ENCODE results near the gene MAP3K13.

DNA sequence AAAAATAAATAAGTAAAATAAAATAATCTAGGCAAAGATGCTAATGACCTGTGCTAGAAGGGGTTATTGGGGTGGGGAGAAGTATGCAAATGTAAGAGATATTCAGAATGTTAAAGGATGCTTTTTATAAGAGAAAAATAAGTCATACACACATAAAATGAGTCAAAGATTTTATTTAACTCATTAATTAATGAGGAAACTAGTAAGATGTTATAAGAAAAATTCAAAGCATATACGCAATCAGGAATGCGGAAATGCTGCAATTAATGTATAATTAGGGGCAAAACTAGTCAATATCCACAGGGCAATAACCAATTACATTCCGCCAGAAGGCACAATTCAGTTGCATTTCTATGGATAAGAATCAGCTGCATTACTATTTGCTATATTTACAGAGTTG, 30.1 kb downstream of the MAP3K13 start:
- TF ChIP-seq, protein P1, sequence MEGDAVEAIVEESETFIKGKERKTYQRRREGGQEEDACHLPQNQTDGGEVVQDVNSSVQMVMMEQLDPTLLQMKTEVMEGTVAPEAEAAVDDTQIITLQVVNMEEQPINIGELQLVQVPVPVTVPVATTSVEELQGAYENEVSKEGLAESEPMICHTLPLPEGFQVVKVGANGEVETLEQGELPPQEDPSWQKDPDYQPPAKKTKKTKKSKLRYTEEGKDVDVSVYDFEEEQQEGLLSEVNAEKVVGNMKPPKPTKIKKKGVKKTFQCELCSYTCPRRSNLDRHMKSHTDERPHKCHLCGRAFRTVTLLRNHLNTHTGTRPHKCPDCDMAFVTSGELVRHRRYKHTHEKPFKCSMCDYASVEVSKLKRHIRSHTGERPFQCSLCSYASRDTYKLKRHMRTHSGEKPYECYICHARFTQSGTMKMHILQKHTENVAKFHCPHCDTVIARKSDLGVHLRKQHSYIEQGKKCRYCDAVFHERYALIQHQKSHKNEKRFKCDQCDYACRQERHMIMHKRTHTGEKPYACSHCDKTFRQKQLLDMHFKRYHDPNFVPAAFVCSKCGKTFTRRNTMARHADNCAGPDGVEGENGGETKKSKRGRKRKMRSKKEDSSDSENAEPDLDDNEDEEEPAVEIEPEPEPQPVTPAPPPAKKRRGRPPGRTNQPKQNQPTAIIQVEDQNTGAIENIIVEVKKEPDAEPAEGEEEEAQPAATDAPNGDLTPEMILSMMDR (conservative IDR thresholded peaks at IDR 0.05; ENCODE audit: low read depth, low read length): no peak
- no peak for TF ChIP-seq EZH2 (IDR thresholded peaks at IDR 0.05; ENCODE audit: low read length, unreplicated experiment)
